Stimulated activated CD4-positive, alpha-beta T cell treated with anti-CD3 and anti-CD28 coated beads, Interleukin-2, amount 100 ng/mL, for 4 hours (primary cell): ENCODE results near the gene COL23A1.
"Not testable (repeated sequence)": the region's sequence is repeated elsewhere in the genome, so short reads cannot be mapped to it uniquely, and the experiment has no call there.

Experiments used
- DNase-seq: peaks from one replicate; pipeline ENCODE4 v3.0.0-alpha.2; 2020; ENCODE audit warnings: low read depth

COL23A1 gene

DNA sequence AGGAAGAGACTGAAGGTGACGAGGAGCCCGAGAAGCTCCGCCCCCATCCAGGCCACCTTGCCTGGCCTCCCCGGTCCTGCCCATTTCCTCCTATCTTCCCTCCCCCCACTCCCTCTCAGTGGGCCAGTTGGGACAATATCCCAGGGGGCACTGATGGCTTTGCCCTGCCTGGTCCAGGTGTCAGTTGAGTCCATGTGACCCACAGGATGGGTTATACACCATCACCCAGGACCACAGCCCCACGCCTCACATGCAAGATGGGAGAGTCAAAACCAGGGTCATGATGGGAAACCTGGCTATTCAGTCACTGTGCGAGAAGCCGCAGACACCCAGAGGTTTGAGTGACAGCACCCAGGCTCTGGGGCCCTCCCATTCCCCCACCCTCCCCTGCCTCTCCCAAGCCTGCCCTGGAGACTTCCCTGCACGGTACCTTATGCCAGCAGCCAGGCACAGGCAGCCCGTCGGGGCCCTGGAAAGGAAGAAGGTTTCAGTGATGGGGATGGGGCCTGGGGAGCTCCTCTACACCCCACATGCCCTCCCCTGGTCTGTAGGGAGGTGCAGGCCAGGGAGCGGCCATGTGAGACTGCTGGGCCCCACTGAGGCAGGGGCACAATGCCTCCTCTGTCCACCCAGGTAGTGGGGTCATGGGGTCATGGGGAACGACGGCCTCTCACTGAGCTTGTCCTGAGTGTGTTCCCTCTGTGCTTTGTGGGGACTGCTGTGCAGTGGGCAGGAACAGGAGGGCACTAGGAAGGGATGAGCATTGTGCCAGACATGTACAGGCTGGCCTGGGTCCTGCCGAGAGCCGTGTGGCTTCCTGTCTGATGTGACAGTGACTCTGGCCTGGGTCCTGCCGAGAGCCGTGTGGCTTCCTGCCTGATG lies 351.2 kb downstream of the COL23A1 start:
- no peak for DNase-seq

DNA sequence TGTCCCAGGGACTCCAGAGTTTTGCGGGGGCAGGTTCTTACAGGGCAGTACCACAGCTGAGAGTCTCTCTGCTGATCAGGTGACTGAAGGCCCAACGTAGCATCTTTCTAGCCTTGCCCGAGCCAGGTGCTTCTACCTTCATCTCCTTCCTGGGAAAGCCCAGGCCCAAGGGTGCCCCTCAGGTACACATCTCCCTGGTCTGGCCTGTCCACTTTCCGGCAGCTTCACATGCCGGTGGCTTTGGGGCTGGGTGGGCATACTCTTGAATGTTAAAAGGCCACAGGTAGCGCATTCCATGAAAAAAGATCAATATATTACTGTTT lies 351.9 kb downstream of the COL23A1 start:
- DNase-seq = no peak

DNA sequence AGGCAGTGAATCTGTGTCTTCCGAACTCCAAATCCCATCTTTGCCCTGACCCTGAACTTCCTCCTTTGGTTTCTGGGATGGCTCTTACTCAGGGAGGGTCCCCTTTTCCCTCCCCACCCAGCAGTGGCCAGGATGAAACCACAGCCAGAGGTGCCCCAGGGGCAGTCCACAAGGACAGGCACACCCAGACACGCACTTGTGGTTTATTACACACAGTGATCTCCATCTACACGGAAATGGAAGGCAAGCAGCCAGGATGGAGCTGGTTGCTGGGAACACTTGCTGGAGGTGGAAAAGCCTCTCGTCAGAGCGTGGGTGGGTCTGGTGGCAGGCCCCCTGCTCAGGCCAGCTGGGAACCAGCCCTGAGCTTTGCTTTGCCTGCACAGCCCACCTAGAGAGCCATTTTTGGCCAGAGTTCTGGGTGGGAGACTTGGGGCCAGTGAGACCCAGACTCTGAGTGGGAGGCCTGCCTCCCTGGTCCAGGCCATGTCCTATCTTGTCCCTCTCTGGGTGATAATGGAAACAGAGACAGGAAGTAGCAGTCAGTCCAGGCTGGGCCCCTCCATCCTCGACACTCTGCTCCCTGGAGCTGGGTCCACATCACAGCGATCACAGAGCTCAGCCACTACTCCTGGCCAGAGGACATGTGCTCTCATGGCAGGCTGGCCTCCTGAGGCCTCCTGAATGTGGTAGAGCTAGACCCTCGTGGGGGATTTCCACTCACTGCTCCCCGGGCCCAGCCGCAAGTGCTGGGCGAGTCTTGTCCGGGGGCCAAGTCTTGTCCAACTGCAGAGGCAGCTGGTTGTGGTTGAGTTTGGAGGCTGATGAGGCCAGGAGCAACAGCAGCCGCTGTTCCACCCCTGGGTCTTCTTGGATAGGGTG lies 352.5 kb downstream of the COL23A1 start:
- no peak for DNase-seq

DNA sequence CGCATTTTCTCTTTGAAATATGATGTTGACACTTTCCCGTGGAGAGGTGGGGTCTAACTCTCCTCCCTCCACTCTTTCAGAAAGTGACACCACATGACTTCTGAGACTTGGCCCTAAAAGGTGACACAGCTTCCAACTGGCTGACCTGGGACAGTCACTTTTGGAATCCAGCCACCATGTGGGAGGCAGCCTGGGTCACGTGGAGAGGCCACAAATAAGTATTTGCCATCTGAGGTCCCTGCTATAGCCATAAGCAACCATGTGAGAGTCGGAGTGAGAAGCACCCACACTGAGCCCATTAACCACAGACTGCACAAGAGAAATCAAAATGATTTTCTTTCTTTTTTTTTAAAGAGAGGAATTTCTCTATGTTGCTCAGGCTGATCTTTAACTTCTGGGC lies 353.5 kb downstream of the COL23A1 start:
- no peak for DNase-seq

DNA sequence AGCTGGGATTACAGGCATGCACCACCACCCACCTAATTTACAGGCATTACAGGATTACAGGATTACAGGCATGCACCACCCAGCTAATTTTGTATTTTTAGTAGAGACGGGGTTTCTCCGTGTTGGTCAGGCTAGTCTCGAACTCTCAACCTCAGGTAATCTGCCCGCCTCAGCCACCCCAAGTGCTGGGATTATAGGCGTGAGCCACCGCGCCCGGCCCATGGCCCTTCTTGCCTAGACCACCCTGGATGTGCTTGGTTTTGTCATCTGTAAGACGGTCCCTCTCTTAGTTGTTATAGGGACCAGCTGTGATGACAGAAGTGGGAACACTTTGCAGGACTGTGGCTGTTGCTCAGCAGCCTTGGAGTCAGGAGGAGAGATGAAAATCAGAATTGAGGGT lies 354.1 kb downstream of the COL23A1 start:
- no peak for DNase-seq

DNA sequence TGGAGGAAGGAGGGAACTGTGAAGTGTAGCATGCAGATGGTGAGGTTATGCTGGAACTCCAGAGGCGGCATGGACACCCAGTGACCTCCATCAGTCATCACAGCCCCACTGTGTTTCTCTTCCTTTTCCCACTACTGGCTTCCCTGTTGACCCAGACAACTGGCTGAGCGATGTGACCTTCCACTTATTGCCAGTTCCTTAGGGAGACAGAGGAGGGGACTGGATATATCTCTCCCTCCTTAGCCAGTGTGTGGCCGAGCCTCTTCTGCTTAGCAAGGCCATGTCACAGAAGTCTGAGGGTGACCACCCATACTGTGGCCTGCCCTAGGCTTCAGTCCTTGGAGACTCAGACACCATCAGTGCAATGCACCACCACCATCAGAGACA lies 354.6 kb downstream of the COL23A1 start:
- DNase-seq = no peak

DNA sequence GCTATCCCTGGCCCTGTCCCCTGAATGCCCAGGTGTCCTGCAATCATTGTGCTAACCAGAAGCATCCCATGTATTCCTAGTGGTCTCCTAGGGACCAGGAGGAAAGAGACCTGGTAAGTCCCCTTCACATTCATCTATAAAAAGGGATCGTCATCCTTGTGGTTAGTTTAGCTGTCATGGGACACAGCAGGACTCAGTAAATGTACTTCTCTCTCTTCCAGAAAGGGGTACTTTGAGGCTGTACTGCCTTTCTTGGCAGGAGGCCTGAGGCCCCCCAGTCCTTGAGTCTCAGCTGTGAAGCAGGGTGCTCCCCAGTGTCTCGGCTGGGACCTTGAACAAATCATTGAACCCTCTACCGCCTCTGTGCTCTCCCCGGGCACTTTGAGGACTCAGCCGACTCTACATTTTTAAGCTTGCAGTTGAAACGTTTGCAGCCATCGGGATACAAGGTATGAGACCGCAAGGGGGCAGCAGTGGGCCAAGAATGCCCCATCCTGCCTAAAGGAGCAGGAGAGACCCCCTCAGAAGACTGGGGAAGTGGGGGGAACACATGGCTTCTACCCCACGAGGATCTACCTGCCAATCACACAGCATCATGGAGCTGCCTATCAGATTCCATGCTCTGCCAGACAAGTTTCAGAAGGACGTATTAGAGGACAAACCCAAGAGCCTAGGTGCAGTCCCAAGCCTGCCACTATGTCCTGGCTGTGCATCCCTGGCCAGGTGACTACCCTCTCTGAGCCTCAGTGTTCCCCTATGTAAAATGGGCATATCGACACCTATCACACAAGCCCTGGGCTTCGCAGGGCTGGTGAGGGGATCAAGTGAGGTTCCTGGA lies 355.2 kb downstream of the COL23A1 start:
- peak; percentile 52 for DNase-seq

DNA sequence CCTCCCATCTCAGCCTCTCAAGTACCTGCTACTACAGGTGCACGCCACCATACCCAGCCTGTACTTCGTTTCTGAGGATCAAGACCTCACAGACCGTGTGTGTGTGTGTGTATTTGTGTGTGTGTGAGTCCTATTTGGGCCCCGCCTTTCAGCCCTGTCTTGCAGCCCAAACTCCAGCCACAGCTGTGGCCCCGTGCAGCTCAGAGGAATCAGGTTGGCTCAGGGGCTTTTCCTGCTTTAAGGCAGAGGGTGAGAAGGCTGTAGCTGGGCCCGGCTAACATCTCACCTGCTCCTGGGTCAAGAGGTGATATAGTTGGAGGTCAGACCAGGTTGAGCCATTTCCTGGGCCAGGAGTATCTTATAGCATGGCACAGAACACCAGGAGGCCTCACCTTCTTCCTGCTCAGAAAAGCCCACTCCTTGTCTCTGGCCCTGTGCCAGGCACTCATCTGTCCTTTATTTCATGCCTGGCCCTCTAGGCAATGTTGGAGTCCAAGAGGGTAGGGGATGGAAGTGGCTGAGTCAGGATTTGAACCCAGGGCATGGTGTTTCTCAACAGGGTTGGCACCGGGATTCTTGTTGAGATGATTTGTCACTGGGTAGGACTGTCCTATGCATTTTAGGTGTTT lies 356.0 kb downstream of the COL23A1 start:
- DNase-seq = no peak

DNA sequence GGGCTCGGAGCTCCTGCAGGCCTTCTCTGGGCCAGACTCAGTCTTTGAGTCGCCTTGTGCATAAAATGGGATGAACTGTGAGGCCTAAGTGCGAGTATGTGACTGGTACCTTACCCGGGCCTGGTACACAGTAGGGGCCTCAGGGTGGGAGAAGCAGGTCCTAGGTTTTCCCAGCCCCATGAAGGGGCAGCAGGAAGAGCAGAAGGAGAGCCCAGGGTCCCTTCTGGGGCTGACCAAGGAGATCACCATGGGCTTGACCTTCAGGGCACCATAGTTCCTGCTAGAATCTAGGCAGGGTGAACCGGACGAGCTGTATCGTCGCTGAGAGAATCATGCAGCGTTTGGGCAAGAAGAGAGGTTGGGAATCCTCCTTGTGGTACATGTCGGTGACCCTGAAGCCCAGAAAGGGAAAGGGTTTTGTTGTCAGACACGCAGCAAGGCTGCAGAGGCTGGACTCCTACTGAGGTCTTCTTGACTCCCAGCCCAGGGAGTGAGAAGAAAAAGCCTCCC lies 357.2 kb downstream of the COL23A1 start:
- DNase-seq = no peak

DNA sequence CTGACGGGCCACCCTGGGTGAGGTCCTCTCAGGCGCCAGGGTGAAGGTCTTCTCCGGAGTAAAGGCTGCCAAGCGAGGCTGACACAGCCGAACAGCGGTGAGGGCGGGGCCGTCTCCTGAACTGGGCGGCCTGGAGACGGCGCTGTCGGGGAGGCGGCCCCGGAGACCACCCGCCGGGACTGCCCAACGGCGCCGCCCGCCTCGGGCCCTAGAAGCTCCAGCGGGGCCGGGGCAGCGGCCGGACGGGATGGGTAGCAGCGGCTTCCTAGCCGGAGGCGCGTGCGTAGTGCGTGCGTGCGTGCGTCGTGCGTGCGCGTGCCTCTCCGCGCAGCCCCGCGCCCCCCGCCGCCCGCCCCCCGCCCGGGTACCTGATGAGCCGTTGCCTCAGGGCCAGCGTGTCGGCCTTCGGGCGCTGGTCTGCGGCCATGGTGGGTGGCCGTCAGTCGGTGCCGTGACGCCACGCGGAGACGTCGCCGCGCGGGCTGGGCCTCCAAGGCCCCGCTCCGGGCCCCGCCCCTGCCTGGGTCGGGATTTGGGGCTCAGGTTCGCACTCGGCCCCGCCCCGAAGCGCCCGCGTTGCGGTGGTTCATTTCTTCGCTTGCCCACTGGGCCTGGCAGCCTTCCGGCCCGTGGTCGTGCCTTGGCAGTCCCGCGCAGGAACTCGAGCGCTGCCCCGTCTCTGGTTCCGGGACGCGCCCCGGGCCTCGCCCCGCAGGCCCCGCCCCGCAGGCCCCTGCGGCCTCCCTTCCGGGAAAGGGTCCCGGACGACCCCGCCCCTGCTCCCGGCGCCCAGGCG lies 357.9 kb downstream of the COL23A1 start, which contains the start of gene PHYKPL:
PHYKPL (minus strand) TSS at position 679 of the 796 bp plus-strand sequence; CDS start at position 427, 252 bp downstream.
- peak; percentile 48 for DNase-seq

DNA sequence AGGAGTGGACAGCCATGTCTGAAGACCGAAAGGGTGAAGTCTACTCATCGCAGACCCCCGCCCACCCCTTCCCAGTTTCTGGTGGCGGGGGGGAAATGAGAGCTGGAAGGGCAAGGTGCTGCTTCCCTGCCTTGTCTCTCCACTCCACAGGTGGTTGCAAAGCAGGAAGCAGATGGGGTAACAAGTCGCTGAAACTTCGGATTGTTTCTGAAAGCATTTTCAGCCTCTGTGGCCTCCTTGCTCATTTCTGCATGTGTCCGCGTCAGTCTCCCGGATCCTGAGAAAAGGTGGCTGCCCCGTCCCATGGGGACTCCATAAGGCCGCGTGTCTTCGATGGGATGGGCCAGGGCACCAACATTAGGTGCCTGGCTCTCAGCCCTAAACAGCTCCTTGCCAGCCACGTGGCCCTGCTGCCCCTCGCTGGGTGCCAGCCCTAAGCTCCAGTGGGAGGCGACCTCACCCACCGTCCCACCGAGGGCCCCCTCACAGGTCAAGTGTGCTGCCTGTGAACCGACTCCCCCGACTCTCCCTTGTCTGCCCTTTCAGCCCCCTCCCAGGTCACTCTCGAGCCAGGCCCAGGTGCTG lies 358.6 kb downstream of the COL23A1 start:
- DNase-seq = no peak

DNA sequence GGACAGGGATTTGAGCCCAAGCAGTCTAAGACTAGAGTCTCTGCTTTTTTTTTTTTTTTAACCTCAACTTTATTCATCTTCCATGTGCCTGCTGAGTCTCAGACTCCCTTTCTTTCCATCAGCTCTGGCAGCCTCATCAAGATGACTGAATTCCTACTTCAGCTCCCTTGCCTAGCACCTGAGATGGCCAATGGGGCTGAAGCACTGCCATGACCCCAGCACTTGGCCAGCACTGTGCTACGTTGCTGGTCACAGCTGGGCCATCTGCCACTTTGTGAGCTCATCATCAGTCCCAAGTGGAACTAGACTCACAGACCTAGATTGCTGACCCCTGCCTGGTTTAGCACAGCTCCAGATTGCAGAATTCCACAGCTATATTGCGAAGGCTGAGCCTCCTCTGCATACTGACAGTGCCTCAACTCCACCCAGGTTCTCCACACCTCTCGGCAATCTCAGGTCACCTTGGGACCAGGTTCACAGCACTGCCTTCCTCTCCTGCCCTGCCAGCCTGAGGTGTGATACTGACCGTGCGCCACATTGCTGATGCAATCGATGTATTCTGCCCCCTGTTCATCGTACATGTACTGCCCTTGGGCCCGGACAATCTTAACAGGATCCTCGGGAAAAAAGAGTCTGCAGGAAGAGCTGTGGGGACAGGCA lies 359.2 kb downstream of the COL23A1 start:
- DNase-seq = no peak

DNA sequence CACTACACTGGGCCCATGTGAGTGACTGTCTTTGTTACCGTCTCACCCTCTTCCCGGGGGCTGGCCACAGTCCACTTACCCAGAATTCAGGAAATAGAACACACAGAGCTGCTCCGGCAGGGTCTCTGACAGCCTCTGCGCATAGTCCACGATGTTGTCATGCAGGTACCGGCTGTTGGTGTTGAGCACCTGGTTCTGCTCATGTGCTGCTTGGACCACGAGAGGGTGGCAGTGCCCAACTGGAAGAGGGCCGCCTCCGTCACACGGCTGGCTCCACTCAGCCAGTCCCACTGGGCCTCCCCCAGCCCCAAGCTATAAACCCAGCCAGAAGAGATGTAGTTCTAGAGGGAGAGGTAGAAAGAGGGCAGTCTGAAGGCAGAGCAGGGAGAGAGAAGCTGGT lies 360.3 kb downstream of the COL23A1 start:
- no peak for DNase-seq

DNA sequence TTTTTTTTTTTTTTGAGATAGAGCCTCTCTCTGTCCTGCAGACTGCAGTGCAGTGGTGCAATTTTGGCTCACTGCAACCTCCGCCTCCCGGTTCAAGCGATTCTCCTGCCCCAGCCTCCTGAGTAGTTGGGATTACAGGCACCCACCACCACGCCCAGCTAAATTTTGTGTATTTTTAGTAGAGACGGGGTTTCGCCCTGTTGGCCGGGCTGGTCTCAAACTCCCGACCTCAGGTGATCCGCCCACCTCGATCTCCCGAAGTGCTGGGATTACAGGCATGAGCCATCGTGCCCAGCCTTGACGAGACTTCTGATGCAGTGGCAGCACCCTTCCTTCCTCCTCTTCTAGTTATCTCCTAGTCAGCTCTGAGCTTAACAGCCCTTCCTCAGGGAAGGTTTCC lies 361.1 kb downstream of the COL23A1 start:
- DNase-seq = not testable (repeated sequence)

DNA sequence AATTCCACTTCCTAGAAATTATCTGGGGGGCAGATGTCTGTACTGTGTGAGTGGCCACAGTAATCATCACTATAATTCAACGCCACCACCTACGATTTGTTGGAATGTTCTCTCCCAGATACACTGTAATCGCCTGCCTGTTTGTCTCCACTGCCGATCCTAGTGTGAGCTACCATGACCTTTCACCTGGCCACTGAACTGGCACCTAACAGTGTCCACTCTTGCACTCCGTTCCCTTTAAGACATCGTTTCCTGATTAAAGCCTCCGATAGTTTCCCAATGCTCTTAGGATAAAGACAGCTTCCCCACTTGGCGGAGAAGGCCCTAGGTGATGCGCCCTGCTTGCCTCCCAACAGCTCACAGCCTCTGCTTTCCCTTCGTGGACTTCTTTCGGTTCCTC lies 361.6 kb downstream of the COL23A1 start:
- no peak for DNase-seq

DNA sequence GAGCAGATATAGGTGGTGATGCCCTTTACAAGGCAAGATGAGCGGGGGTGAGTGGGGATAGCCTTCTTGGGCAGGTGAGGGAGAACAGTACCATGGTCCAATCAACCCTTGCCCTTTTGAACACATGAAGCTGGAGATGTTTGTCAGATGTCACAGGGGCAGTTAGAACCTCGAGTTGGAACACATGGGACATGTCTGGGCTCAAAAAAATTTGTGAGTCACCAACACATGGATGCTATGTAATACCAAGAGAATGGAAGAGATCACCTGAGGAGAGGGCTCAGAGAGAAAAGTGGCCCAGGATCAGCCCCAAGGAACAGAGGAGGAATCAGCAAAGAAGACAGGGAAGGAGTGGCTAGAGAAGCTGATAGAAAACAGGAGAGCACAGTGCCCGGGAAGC lies 362.3 kb downstream of the COL23A1 start:
- no peak for DNase-seq

DNA sequence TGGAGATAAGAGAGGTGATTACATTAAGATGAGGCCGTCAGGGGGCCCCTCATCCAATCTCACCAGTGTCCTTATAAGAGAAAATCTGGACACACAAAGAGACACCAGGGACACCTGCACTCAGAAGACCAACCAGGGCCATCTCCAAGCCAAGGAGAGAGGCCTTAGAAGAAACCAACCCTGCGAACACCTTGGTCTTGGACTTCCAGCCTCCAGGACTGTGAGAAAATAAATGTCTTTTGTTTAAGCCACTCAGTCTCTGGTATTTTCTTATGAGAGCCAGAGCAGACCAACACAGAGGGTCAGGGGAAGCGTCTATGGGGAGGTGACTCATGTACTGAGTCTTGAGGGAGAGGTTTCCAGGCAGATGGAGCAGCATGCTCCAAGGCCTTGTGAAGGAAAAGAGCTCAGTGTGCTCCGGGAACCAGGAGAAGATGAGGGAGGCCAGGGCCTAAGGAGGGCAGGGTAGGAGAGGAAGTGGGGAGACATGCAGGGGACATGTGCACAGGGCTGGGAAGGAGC lies 363.0 kb downstream of the COL23A1 start:
- DNase-seq = no peak

DNA sequence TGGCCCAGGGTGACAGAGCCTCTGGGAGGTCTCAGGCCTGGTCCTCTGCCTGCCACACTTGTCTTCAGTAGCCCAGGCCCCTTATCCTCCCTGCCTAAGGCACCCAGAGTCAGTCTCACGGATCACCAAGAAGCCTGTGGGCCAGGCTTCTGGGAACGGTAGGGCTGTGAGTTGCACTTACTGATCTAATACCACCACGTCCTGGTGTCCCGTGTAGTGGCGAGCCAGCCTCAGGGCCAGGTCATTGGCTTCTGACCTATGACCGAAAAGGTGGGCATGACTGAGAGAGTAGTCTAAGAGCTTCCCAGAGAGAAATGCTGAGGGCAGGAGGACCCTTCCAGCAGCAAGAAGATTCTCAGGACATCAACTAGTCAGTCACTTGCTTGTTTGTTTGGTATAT lies 365.0 kb downstream of the COL23A1 start:
- DNase-seq = no peak

DNA sequence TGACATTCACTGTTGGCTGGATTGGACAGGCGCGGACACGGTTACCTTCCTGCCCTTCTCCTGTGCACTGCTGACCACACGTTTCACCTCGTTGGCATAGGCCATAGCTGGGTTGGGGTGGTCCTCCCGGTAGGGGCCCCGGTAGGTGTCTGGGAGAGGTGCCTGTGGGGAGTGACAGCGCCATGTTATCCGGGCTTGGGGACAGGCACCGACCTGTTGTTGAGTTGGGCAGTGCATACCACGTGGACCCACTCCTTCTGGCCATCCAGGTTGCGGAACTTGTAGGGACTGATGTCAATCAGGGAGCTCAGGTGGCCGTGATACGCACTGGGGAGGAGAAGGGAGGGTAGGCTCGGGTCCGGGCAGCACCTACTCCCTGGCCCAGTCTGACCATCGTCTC lies 365.8 kb downstream of the COL23A1 start:
- DNase-seq = no peak
